D341Med (cell line): ENCODE results near the gene ZNF726.
"Not testable (repeated sequence)": the region's sequence is repeated elsewhere in the genome, so short reads cannot be mapped to it uniquely, and the experiment has no call there.

Experiments used
- DNase-seq: peaks from one replicate; pipeline ENCODE4 v3.0.0; 2012; ENCODE audit warnings: low spot score

ZNF726 gene

DNA sequence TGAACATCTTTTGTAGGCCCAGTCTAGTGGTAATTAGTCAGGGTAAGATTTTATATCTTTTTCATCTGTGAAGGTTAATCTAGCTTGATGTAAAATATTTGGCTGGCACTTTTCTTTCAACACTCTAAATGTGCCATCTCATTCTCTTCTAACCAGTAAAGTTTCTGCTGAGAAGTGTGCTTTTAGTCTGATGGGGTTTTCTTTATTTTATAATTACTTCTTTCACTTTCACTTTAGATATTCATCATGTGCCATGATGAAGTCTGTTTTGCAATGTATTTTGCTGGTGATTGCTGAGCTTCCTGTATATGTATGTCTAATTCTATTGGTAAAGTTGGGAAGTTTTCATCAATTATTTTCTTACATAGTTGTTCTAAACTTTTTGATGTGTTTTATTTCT lies 31.9 kb downstream of the ZNF726 start:
- no peak for DNase-seq

DNA sequence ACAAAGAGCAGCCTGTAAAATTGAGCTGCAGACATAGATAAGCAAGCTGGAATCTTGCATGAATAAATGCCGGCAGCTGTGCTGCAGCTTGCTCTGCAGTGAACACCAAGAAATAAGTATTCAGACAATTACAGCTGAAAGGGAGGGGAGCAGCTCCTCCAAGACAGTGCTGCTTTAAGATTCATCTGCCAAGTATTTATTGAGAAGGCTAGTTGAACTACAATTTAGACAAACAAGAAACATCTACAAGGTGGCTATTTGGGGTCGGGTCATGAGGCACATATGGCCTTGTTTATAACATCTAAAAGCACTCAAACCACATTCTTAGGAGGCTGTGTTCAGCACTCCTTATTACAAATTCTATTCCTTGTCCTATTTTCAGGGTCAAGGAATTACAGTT lies 34.9 kb downstream of the ZNF726 start:
- DNase-seq = no peak

DNA sequence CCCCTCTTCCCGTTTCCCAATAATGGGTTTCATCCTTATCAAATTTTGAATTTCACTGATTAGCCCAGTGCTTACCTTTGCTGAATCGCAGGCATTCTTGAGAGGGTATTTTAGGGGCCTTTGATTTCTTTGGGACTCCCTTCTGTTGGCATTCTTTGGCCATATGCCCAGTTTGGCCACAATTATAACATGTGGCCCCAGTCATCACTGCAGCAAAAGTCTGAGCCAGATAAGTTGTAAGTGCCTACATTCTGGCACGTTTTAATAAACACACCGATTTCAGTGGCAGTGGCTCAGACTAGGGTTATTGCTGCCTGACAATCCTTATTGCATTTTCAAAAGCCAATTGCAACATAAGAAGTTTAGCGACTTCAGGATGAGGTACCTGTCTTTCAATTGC lies 41.4 kb downstream of the ZNF726 start:
- no peak for DNase-seq

DNA sequence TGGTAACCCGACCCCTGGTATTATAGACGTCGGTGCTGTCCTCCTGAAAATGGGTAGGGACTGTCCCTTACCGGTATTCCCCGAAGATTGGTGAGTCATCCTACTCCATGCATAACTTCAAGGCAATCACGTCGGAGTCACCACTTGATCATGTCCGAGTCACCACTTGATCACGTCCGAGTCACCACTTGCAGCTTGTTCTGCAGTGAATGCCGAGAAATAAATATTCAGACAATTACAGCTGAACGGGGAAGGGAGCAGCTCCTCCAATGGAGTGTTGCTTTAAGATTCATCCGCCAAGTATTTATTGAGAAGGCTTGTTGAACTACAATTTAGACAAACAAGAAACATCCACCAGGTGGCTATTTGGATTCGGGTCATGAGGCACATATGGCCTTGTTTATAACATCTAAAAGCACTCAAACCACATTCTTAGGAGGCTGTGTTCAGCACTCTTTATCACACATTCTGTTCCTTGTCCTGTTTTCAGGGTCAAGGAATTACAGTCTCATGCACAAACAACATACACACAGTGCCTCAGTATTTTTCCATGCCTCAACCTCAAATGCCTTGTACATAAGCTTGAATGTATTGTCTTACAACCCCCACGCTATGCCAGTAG lies 43.1 kb downstream of the ZNF726 start:
- no peak for DNase-seq

DNA sequence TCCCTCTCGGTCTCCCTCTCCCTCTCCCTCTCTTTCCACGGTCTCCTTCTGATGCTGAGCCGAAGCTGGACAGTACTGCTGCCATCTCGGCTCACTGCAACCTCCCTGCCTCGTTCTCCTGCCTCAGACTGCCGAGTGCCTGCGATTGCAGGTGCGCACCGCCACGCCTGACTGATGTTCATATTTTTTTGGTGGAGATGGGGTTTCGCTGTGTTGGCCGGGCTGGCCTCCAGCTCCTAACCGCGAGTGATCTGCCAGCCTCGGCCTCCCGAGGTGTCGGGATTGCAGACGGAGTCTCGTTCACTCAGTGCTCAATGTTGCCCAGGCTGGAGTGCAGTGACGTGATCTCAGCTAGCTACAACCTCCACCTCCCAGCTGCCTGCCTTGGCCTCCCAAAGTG lies 48.7 kb downstream of the ZNF726 start:
- not testable (repeated sequence) for DNase-seq

DNA sequence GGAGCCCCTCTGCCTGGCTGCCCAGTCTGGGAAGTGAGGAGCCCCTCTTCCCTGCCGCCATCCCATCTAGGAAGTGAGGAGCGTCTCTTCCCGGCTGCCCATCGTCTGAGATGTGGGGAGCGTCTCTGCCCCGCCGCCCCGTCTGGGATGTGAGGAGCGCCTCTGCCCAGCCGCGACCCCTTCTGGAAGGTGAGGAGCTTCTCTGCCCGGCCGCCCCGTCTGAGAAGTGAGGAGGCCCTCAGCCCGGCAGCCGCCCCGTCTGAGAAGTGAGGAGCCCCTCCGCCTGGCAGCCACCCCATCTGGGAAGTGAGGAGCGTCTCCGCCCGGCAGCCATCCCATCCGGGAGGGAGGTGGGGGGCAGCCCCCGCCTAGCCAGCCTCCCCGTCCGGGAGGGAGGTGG lies 49.2 kb downstream of the ZNF726 start:
- not testable (repeated sequence) for DNase-seq

DNA sequence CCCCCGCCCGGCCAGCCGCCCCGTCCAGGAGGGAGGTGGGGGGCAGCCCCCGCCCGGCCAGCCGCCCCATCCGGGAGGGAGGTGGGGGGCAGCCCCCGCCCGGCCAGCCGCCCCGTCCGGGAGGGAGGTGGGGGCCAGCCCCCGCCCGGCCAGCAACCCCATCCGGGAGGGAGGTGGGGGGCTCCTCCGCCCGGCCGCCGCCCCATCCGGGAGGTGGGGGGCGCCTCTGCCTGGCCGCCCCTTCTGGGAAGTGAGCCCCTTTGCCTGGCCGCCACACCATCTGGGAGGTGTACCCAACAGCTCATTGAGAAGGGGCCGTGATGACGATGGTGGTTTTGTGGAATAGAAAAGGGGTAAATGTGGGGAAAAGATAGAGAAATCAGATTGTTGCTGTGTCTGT lies 49.6 kb downstream of the ZNF726 start:
- DNase-seq = not testable (repeated sequence)

DNA sequence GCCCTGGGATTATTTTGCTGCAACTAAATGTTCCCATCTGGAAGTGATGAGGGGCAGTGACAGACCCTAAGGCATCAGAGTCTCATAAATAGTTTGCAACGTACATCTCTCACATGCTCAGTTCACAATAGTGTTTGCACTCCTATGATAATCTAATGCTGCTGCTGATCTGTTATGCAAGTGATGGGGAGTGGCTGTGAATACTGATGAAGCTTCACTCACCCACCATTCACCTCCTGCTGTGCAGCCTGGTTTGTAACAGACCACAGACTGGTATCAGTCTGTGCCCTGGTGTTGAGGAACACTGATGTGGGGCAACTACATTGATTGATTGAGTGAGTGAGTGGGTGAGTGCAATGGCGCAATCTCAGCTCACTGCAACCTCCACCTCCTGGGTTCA lies 54.9 kb downstream of the ZNF726 start:
- DNase-seq = no peak

DNA sequence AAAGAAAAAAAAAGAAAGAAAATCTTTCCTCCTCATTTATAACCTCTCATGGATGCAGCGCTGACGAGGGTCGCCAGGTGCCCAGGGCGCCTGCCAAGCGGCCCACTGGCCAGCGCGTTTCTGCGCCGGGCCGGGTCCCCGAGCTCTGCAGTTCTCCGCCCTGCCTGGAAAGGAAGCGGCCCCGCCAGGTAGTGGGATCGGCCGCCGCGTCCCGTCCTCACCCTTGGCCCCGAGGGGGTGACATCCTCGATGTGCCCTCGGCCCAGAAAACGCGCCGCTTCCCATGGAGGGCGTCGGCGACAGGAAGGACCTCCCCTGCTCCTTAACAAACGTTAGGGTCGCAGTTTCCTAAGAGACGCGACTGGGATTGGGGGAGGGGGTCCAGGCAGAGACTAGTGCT lies 56.9 kb downstream of the ZNF726 start:
- DNase-seq = peak; percentile 18

DNA sequence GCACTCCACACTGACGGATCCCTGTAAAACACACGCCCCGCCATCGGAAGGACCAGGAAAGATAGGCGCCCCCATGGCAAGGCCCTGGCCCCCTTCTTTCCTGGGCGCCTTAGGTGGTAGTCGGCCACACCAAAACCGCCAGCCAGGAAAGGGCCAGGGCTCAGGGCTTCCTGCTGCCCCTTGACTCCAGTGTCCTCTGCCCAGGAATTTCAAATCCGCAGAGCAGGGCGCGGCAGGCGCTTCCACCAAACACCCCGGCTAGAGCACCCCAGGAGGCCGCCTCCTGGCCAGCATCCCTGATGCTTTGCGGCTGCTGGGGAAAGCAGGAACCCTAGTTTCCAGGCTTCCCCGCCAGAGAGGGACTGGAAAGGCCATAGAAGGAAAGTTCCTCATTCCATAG lies 57.5 kb downstream of the ZNF726 start:
- DNase-seq = no peak

DNA sequence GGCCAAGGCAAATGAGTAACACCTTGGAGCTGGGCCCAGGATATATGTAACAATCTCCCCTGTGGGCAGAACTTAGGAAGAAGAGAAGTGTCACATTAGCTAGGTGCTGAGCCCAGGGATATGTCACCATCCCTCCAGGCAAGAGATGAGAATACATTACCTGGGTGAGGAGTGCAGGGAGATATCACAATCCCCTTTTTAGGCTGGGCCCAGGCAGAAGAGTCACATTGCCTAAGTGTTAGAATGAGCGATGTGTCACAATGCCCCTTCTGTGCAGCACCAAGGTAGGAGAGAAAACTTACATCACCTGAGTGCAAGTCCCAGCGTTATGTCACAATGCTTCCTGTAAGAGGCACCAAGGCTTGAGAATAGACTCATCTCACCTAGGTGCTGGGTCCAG lies 60.3 kb downstream of the ZNF726 start:
- DNase-seq = no peak

DNA sequence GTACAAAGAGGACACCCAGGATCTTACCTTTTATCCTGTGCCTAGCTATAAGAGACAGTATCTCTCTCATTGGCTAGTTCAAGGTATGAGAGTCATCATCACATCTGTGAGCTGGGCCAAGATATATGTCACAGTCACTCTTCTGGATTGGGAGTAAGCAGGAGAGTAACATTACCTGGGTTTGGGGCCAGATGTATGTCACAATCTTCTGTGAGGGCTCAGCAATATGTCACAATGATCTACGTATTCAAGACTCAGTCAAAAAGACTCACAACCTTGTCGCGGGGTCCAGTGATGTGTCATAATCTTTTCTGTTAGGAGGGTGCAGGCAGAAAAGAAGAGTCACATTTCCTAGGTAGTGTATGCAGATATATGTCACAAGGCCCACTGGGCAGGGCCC lies 61.9 kb downstream of the ZNF726 start:
- DNase-seq = not testable (repeated sequence)

DNA sequence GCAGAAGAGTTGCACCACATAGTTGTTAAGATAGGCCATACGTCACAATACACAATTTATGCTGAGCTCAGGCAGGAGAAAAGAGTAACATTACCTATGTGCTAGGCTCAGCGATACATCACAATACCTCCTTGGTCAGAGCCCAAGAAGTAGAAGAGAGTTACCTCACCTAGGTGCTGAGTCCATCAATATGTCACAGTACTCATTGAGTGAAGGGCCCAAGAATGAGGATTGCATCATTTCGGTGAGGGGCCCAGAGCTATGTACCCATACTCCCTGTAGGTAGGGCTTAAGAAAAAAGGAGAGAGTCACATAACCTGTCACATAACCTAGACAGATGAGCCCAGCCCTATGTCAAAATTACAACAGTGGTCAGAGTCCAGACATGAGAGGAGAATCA lies 62.6 kb downstream of the ZNF726 start:
- DNase-seq = not testable (repeated sequence)

DNA sequence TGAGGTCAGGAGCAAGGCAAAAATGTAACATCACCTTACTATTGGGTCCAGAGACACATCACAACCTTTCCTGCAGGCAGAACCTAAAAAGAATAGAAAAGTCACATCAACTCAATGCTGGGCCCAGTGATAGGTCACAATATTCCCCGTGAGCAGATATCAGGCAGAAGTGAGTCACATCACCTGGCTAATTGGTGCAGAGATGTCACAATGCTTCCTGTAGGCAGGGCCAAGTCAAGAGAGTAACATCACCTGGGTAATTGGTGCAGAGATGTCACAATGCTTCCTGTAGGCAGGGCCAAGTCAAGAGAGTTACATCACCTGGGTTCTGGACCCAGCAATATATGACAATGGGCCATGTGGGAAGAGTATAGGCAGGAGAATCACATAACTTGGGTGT lies 63.4 kb downstream of the ZNF726 start:
- no peak for DNase-seq

DNA sequence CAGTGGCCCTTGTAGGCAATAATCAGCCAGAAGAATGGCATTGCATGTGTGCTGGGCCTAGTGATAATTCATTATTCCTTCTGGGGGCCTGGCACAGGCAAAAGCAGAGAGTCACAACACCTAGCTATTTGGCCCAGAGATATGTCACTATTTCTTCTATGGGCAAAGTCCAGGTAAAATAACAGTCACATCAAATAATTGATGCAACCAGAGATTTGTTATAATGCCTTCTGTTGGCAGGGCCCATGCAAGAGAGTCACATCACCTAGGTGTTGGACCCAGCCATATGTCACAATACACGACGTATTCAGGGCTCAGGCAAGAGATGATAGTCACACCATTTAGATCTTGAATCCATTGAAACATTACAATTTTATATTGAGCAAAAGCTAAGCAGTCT lies 66.1 kb downstream of the ZNF726 start:
- no peak for DNase-seq

DNA sequence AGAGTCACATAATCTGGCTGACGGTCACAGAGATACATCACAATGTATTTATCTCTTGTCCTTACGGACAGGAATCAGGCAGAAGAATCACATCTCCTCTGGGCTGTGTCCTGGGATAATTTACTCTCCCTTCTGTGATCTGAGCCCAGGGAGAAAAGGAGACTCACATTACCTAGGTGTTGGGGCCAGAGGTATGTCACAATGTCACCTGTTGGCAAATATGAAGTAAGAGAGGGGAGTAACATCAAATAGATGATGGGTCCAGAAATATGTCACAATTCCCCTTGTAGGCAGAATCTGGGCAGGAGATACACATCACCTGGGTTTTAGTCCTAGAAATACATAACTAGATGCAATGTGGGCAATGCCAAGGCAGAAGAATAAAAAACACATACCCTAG lies 67.2 kb downstream of the ZNF726 start:
- DNase-seq = no peak

DNA sequence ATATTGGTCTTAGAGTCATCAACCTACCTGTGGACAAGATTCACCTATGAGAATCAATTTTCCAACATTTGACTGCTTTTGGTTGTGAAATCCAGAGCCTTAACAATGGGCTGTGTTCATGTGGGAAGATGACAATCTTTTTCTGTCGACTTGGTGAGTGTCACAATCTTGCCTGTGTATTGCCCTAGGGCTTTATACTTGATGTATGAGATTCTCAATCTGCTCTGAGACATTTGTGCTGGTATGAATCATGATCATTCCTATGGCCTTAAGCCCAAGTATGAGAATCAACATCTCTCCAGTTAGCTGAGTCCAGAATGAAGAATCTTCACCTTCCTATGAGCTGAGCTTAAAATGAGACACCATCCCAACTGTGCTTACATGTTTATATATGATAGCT lies 68.7 kb downstream of the ZNF726 start:
- no peak for DNase-seq
